Adrenal gland (tissue), 5 donors: Measurements from ENCODE around the gene OR6A2.

ENCODE experiments used
- POLR2A ChIP-seq, 2 donors: fragments of 450-650 bp; IDR thresholded peaks; one replicate each; pipeline ENCODE4 v1.6.1; 2017; ENCODE audit warnings: antibody characterized with exemption in 2 of 2, mild to moderate bottlenecking in 2 of 2, moderate library complexity in 1 of 2
- TF ChIP-seq, protein P1 (sequence below), 6 experiments: fragments of 450-650 bp in 4 of 6; fragments of 200-600 bp in 2 of 6; sonication (generic) in 1 of 6; IDR thresholded peaks; 1 replicate in 5 of 6; 2 replicates in 1 of 6; pipeline versions ENCODE4 v1.5.1 to v1.8.0; 2016 to 2021; ENCODE audit warnings: antibody characterized with exemption in 6 of 6, mild to moderate bottlenecking in 2 of 6, moderate library complexity in 1 of 6
- donor health status: DM: no; HTN: no; CAD: no.

DNA sequence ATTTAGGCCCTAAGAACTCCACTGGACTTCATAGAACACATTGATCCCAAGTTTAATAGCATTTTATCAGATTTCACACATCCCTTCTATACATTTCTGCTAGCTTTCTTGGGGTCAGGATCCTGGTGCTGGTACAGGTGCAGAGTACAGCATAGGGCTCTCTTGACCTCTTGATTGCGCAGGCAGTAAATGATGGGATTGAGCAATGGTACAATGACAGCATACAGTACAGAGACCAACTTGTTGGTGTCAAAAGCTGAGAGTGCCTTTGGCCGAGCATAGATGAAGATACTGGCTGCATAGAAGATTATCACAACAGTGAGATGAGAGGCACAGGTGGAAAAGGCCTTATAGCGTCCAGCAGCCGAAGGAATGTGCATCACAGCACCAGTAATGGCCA, 4.8 kb downstream of the OR6A2 start:
- TF ChIP-seq, protein P1, sequence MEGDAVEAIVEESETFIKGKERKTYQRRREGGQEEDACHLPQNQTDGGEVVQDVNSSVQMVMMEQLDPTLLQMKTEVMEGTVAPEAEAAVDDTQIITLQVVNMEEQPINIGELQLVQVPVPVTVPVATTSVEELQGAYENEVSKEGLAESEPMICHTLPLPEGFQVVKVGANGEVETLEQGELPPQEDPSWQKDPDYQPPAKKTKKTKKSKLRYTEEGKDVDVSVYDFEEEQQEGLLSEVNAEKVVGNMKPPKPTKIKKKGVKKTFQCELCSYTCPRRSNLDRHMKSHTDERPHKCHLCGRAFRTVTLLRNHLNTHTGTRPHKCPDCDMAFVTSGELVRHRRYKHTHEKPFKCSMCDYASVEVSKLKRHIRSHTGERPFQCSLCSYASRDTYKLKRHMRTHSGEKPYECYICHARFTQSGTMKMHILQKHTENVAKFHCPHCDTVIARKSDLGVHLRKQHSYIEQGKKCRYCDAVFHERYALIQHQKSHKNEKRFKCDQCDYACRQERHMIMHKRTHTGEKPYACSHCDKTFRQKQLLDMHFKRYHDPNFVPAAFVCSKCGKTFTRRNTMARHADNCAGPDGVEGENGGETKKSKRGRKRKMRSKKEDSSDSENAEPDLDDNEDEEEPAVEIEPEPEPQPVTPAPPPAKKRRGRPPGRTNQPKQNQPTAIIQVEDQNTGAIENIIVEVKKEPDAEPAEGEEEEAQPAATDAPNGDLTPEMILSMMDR (IDR thresholded peaks at IDR 0.05), result no peak
- TF ChIP-seq POLR2A (IDR thresholded peaks at IDR 0.05), result no peak
